NCI-H1436 treated with DMSO at 0.1 percent for 48 hours (cell line): ENCODE results near the gene LACRT.

Source experiments
- DNase-seq: peaks from one replicate; lab custom pipeline; 2025; lab: John Stamatoyannopoulos, UW

Gene LACRT

GRCh38 chr12:54601841-54602240, 32.9 kb downstream of the LACRT start:
- DNase-seq, result no peak

GRCh38 chr12:54598970-54599369, 35.7 kb downstream of the LACRT start:
- DNase-seq, result no peak

- DNase-seq, result no peak
Observed at GRCh38 chr12:54596526-54596946, 38.2 kb downstream of the LACRT start.

GRCh38 chr12:54595471-54595870, 39.2 kb downstream of the LACRT start:
- no peak for DNase-seq

GRCh38 chr12:54593725-54594124, 41.0 kb downstream of the LACRT start:
- no peak for DNase-seq

- DNase-seq, result no peak
Observed at GRCh38 chr12:54593135-54593534, 41.6 kb downstream of the LACRT start.

GRCh38 chr12:54592316-54592715, 42.4 kb downstream of the LACRT start:
- DNase-seq, result no peak

GRCh38 chr12:54590978-54591591, 43.6 kb downstream of the LACRT start:
- DNase-seq, result no peak

GRCh38 chr12:54589964-54590363, 44.7 kb downstream of the LACRT start:
- no peak for DNase-seq

GRCh38 chr12:54588890-54589267, 45.8 kb downstream of the LACRT start:
- DNase-seq, result no peak

GRCh38 chr12:54588110-54588889, 46.4 kb downstream of the LACRT start, which contains the start of gene PPP1R1A:
Gene PPP1R1A, minus strand, starts transcription at chr12:54588659. Its CDS starts 171 bp downstream, at chr12:54588488.
- no peak for DNase-seq

GRCh38 chr12:54587315-54587873, 47.3 kb downstream of the LACRT start:
- no peak for DNase-seq

- no peak for DNase-seq
Observed at GRCh38 chr12:54586620-54587019, 48.1 kb downstream of the LACRT start.

GRCh38 chr12:54585243-54585642, 49.5 kb downstream of the LACRT start:
- DNase-seq, result no peak

GRCh38 chr12:54584128-54584527, 50.6 kb downstream of the LACRT start:
- DNase-seq, result no peak

GRCh38 chr12:54583726-54584125, 51.0 kb downstream of the LACRT start:
- DNase-seq, result no peak

- no peak for DNase-seq
Observed at GRCh38 chr12:54581412-54581811, 53.3 kb downstream of the LACRT start.
